Keratinocyte (primary cell): ENCODE results near the gene ZFP1.

Source experiments
- CTCF ChIP-seq, 3 experiments: IDR thresholded peaks in 1 of 3; conservative IDR thresholded peaks in 1 of 3; optimal IDR thresholded peaks in 1 of 3; 2 replicates in 2 of 3; 3 replicates in 1 of 3; pipeline versions ENCODE3 to v1.5.1; 2011; ENCODE audit warnings: low read length in 3 of 3, mild to moderate bottlenecking in 3 of 3, moderate library complexity in 2 of 3, control low read depth in 1 of 3, inconsistent platforms in 1 of 3; ENCODE audit not compliant: insufficient read depth in 2 of 3; ENCODE audit errors: extremely low read depth in 1 of 3
- EZH2 ChIP-seq: IDR thresholded peaks from one replicate; pipeline ENCODE4 v1.6.1; 2012; ENCODE audit warnings: inconsistent platforms, mild to moderate bottlenecking, low read length, moderate library complexity

- no peak for TF ChIP-seq CTCF (optimal IDR thresholded peaks at IDR 0.05 in 1 of 3, IDR thresholded peaks at IDR 0.05 in 1 of 3, conservative IDR thresholded peaks at IDR 0.05 in 1 of 3; ENCODE audit: extremely low read depth in 1 of 3, insufficient read depth in 2 of 3, low read length in 3 of 3)
- no peak for TF ChIP-seq EZH2
Observed at GRCh38 chr16:75204410-75204758, 56.1 kb downstream of the ZFP1 start.
